ENCODE results near the gene NBEAL1.

DNA sequence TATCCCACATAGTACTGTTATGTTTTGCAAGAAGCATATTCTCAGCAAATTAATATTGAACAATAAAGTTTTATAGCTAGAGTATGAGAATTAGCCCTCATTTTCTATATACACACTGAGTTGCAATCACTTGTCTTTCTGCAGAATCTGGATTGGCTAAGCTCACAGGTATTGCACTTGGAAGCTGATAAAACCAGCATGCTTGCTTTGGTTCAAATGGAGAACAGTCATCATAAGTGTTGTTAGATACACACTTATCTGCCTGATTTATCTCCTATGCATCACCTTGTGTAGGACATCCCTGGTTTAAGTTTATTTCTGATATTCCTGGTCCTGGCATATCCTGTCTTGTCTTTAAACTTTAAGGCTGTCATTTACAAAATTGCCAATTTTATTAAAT, 186.2 kb downstream of the NBEAL1 start:
- TF ChIP-seq POLR2A (IDR thresholded peaks at IDR 0.05; ENCODE audit: low read length) (no peak), GATA1 (IDR thresholded peaks at IDR 0.05; ENCODE audit: low read depth, low read length) (no peak)

Data from erythroblast (primary cell).